Thoracic aorta (tissue), 2 donors: ENCODE data around the gene NSL1. TPM values are rescaled to one million over a fixed set of nuclear protein-coding genes. Genes with fewer than 3 reads are reported as not detected.

Source experiments
- ATAC-seq: fragments of 150-250 bp; one replicate; pipeline ENCODE4 v1.8.0; 2017; ENCODE audit warnings: low read depth; ENCODE audit not compliant: insufficient number of reproducible peaks, low FRiP score
- DNase-seq: peaks from one replicate; pipeline ENCODE4 v3.0.0-alpha.2; 2020; ENCODE audit warnings: low spot score
- H3K27ac ChIP-seq, 2 donors: fragments of 200-600 bp; sonication (generic); 1 replicate in 1 of 2; 2 replicates in 1 of 2; pipeline ENCODE4 v1.5.1; 2016; ENCODE audit warnings: mild to moderate bottlenecking in 2 of 2, moderate library complexity in 2 of 2
- H3K27me3 ChIP-seq: fragments of 200-600 bp; sonication (generic); replicated peaks from 2 replicates; pipeline ENCODE4 v1.6.0; 2016; ENCODE audit warnings: mild to moderate bottlenecking; ENCODE audit not compliant: insufficient read depth
- H3K36me3 ChIP-seq: fragments of 200-600 bp; sonication (generic); one replicate; pipeline ENCODE4 v1.5.1; 2016
- H3K4me1 ChIP-seq, 2 donors: fragments of 200-600 bp; sonication (generic); 1 replicate in 1 of 2; 2 replicates in 1 of 2; pipeline versions ENCODE4 v1.5.1 to v1.6.0; 2016; ENCODE audit warnings: low read depth in 2 of 2, mild to moderate bottlenecking in 1 of 2; ENCODE audit not compliant: control insufficient read depth in 1 of 2
- H3K4me3 ChIP-seq: fragments of 200-600 bp; sonication (generic); 2 replicates; pipeline ENCODE4 v1.5.1; 2016; ENCODE audit warnings: mild to moderate bottlenecking
- H3K9me3 ChIP-seq: fragments of 200-600 bp; sonication (generic); 2 replicates; pipeline ENCODE4 v1.5.1; 2016
- total RNA-seq, 2 donors: library from RNA; depleted of rRNA; stranded (reverse); fragments of >200 nt; gene quantifications; one replicate each; pipeline versions ENCODE4 v1.1.0 to v1.2.3, GENCODE V29; 2016
- TF ChIP-seq, protein P1 (sequence below): fragments of 200-600 bp; sonication (generic); IDR thresholded peaks from one replicate; pipeline ENCODE4 v1.5.1; 2019; ENCODE audit warnings: antibody characterized with exemption

The NSL1 gene
- total RNA-seq, 2 donors from 2014 or later: 43.2 to 44.3 TPM

DNA sequence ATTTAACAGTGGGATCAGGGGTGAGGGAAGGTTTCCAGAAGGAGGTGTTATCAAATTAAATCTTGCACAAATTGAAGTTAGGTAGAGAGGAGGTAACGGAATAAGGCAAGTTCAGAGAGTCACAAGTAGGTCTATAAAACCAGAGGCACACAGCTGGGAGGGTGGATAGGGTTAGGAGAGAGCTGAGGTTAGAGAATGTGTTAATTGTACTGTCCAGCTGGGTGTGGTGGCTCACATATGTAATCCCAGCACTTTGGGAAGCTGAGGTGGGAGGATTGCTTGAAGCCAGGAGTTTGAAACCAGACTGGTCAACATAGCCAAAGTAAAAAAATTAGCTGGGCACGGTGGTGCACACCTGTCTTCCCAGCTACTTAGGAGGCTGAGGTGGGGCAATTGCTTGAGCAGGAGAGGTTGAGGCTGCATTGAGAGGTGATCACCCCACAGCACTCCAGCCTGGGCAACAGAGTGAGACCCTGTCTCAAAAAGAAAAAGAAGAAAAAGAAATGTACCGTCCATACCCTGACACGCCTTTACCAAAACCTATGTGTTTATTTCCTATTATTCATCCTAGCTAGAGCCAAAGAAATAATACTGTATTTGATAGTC is 35.7 kb upstream of the NSL1 start:
- Histone ChIP-seq H3K36me3 (no peaks in the 10 kb centered on the region), H3K4me1 (no peaks in the 10 kb centered on the region), H3K27me3 (no peaks in the 10 kb centered on the region), H3K27ac (no peak overlapping the region), H3K9me3 (peaks cover 13% of the 10 kb centered on the region), H3K4me3 (no peak overlapping the region)
- ATAC-seq: no peak
- no peak for DNase-seq
- TF ChIP-seq, protein P1, sequence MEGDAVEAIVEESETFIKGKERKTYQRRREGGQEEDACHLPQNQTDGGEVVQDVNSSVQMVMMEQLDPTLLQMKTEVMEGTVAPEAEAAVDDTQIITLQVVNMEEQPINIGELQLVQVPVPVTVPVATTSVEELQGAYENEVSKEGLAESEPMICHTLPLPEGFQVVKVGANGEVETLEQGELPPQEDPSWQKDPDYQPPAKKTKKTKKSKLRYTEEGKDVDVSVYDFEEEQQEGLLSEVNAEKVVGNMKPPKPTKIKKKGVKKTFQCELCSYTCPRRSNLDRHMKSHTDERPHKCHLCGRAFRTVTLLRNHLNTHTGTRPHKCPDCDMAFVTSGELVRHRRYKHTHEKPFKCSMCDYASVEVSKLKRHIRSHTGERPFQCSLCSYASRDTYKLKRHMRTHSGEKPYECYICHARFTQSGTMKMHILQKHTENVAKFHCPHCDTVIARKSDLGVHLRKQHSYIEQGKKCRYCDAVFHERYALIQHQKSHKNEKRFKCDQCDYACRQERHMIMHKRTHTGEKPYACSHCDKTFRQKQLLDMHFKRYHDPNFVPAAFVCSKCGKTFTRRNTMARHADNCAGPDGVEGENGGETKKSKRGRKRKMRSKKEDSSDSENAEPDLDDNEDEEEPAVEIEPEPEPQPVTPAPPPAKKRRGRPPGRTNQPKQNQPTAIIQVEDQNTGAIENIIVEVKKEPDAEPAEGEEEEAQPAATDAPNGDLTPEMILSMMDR: no peak

DNA sequence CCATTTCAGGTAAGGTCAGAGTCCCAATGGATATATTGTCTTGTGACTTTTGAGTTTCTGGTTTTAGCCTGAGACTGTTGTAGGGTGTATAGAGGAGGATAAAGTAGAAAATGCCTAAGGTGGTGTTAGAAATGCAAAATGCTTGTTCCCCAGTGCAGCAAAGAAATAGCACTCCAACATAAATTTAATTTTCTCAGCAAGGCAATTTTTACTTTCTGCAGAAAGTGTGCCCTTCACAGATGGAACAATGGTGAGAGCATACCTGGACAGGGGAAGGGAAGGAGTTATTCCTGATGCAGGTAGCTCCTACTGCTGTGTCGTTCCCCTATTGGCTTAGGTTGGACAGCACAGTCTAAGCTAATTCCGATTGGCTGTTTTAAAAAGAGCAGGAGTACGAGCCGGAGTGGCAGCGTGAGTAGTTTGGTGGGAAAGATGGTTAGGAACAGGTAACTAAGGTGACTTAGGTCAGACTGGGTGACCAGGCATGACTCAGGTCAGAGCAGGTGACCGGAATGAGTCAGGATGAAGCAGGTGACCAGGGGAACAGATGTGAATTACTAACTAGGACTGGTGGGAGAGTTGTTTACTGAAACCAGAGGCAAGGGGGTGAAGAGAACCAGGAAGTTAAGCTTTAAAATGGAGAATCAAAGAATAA is 34.3 kb upstream of the NSL1 start:
- no peak overlapping the region for H3K27ac ChIP-seq
- no peaks in the 10 kb centered on the region for H3K4me1 ChIP-seq
- TF ChIP-seq, protein P1: no peak
- DNase-seq (no peak), ATAC-seq (no peak)
- H3K9me3 ChIP-seq: peaks cover 13% of the 10 kb centered on the region
- no peak overlapping the region for H3K4me3 ChIP-seq
- no peaks in the 10 kb centered on the region for H3K27me3 ChIP-seq
- no peaks in the 10 kb centered on the region for H3K36me3 ChIP-seq

DNA sequence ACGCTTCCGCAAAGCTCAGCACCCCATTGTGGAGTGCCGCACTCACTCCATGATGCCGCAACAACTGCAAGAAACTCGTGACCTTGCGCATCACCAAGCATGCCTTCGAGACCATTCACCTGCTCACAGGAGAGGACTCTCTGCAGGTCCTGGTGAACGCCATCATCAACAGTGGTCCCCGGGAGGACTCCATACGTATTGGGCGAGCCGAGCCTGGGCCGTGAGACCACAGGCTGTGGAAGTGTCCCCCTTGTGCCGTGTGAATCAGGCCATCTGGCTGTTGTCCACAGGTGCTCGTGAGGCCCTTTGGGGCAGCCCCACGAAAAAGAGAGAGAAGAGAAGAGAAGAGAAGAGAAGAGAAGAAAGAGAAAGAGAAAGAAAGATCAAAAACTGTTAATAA is 32.6 kb upstream of the NSL1 start:
- DNase-seq: no peak
- no peak overlapping the region for H3K4me3 ChIP-seq
- no peak overlapping the region for H3K27ac ChIP-seq
- TF ChIP-seq, protein P1: no peak
- peaks cover 13% of the 10 kb centered on the region for H3K9me3 ChIP-seq
- no peaks in the 10 kb centered on the region for H3K36me3 ChIP-seq
- H3K4me1 ChIP-seq: no peaks in the 10 kb centered on the region
- ATAC-seq: no peak
- no peaks in the 10 kb centered on the region for H3K27me3 ChIP-seq

GRCh38 chr1:212822956-212823355 is 31.4 kb upstream of the NSL1 start:
- peaks cover 13% of the 10 kb centered on the region for H3K9me3 ChIP-seq
- H3K4me1 ChIP-seq: no peaks in the 10 kb centered on the region
- DNase-seq (no peak), ATAC-seq (no peak)
- H3K27ac ChIP-seq: no peak overlapping the region
- TF ChIP-seq, protein P1: no peak
- no peak overlapping the region for H3K4me3 ChIP-seq
- no peaks in the 10 kb centered on the region for H3K27me3 ChIP-seq
- no peaks in the 10 kb centered on the region for H3K36me3 ChIP-seq

- TF ChIP-seq, protein P1: no peak
- H3K4me3 ChIP-seq: no peak overlapping the region
- ATAC-seq (no peak), DNase-seq (no peak)
- no peaks in the 10 kb centered on the region for H3K36me3 ChIP-seq
- peaks cover 11% of the 10 kb centered on the region for H3K9me3 ChIP-seq
- no peaks in the 10 kb centered on the region for H3K27me3 ChIP-seq
- no peak overlapping the region for H3K27ac ChIP-seq
- no peaks in the 10 kb centered on the region for H3K4me1 ChIP-seq
Observed at GRCh38 chr1:212820969-212821368, 29.4 kb upstream of the NSL1 start.
